Gastrocnemius medialis (tissue), 4 donors: Measurements from ENCODE around the gene THRA. TPM values are rescaled to one million over a fixed set of nuclear protein-coding genes. Genes with fewer than 3 reads are reported as not detected.

ENCODE experiments used
- ATAC-seq, 2 donors: fragments of 150-250 bp; one replicate each; pipeline ENCODE4 v1.9.1; 2016
- DNase-seq, 2 donors: peaks; one replicate each; pipeline ENCODE4 v3.0.0-alpha.2; 2019
- H3K27ac ChIP-seq, 4 donors: fragments of 200-600 bp; sonication (generic); 1 replicate in 1 of 4; 2 replicates in 3 of 4; pipeline ENCODE4 v1.5.1; 2016 to 2018; ENCODE audit warnings: mild to moderate bottlenecking in 2 of 4, moderate library complexity in 1 of 4
- H3K27me3 ChIP-seq, 3 donors: fragments of 200-600 bp; sonication (generic) in 2 of 3; 1 replicate in 1 of 3; 2 replicates in 2 of 3; pipeline versions ENCODE4 v1.5.1 to v1.6.0; 2016 to 2019; ENCODE audit warnings: mild to moderate bottlenecking in 1 of 3, moderate library complexity in 1 of 3
- H3K36me3 ChIP-seq, 2 donors: fragments of 200-600 bp; sonication (generic) in 1 of 2; one replicate each; pipeline ENCODE4 v1.5.1; 2017 to 2018
- H3K4me1 ChIP-seq, 2 donors: fragments of 200-600 bp; sonication (generic) in 1 of 2; one replicate each; pipeline ENCODE4 v1.5.1; 2016 to 2017; ENCODE audit warnings: mild to moderate bottlenecking in 2 of 2
- H3K4me3 ChIP-seq, 4 donors: fragments of 200-600 bp; sonication (generic) in 3 of 4; 1 replicate in 1 of 4; 2 replicates in 3 of 4; pipeline ENCODE4 v1.5.1; 2016 to 2019; ENCODE audit warnings: mild to moderate bottlenecking in 2 of 4
- H3K9me3 ChIP-seq, 3 donors: fragments of 200-600 bp; sonication (generic) in 2 of 3; 1 replicate in 1 of 3; 2 replicates in 2 of 3; pipeline ENCODE4 v1.5.1; 2016 to 2019
- POLR2A ChIP-seq, 2 donors: fragments of 450-650 bp; IDR thresholded peaks; one replicate each; pipeline ENCODE4 v1.6.1; 2017; ENCODE audit warnings: antibody characterized with exemption in 2 of 2, mild to moderate bottlenecking in 2 of 2, moderate library complexity in 2 of 2
- in situ Hi-C, 4 donors: fragments of 200-750 bp; cut with MboI; loops; one replicate each; pipeline versions ENCODE4 v1.15.0 to v1.8.0; 2017; ENCODE audit warnings: low sequenced_read_pairs in 4 of 4
- intact Hi-C: fragments of 100-400 bp; cut with DNase I; formaldehyde crosslinking; loops from one replicate; pipeline ENCODE4 v1.15.1; 2023; ENCODE audit warnings: low total_unique reads
- total RNA-seq, 4 donors: library from RNA; depleted of rRNA; stranded (reverse); fragments of >200 nt; gene quantifications; one replicate each; pipeline versions ENCODE4 v1.1.0 to v1.2.3, GENCODE V29; 2016
- TF ChIP-seq, protein P1 (sequence below), 5 experiments: fragments of 450-650 bp in 3 of 5; fragments of 200-600 bp in 2 of 5; sonication (generic) in 2 of 5; IDR thresholded peaks in 4 of 5; conservative IDR thresholded peaks in 1 of 5; 1 replicate in 4 of 5; 2 replicates in 1 of 5; pipeline ENCODE4 v1.5.1; 2016 to 2019; ENCODE audit warnings: antibody characterized with exemption in 5 of 5, mild to moderate bottlenecking in 3 of 5, moderate library complexity in 3 of 5

The THRA gene
- total RNA-seq, 4 donors from 2014 or later: 42.2 to 71.6 (median 48.2) TPM

DNA sequence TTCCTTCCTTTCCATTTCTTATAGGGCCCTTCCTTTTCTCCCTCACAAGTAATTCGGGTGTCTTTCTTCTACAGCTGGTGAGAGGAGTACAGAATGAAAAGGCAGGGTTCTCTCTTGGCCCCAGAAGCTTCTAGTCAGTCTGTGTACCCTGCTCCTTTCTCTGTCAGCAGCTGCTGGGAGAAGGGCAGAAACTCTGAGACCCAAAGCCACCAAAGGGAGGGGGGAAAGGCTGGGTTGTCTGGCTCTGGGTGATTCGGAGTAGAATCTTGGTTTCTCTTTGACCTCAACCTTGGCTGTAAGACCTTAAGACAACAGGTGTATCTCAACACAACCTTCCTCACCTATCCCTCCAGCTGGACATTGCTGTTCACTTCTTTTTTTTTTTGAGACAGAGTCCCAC is 40.9 kb downstream of the THRA start:
- Histone ChIP-seq H3K9me3 (no peaks in the 10 kb centered on the region), H3K36me3 (no peaks in the 10 kb centered on the region), H3K4me1 (peaks cover 76 to 78% of the 10 kb centered on the region in 2 donors), H3K4me3 (no peak overlapping the region), H3K27me3 (no peaks in the 10 kb centered on the region), H3K27ac (peak overlapping the region; percentile 93 to 100 (median 96))
- no peak for DNase-seq
- in situ Hi-C loops (no loop called here), intact Hi-C loops (no loop called here)
- no peak for ATAC-seq
- TF ChIP-seq, protein P1, sequence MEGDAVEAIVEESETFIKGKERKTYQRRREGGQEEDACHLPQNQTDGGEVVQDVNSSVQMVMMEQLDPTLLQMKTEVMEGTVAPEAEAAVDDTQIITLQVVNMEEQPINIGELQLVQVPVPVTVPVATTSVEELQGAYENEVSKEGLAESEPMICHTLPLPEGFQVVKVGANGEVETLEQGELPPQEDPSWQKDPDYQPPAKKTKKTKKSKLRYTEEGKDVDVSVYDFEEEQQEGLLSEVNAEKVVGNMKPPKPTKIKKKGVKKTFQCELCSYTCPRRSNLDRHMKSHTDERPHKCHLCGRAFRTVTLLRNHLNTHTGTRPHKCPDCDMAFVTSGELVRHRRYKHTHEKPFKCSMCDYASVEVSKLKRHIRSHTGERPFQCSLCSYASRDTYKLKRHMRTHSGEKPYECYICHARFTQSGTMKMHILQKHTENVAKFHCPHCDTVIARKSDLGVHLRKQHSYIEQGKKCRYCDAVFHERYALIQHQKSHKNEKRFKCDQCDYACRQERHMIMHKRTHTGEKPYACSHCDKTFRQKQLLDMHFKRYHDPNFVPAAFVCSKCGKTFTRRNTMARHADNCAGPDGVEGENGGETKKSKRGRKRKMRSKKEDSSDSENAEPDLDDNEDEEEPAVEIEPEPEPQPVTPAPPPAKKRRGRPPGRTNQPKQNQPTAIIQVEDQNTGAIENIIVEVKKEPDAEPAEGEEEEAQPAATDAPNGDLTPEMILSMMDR (IDR thresholded peaks at IDR 0.05 in 4 of 5, conservative IDR thresholded peaks at IDR 0.05 in 1 of 5): no peak
- TF ChIP-seq POLR2A (IDR thresholded peaks at IDR 0.05): no peak

DNA sequence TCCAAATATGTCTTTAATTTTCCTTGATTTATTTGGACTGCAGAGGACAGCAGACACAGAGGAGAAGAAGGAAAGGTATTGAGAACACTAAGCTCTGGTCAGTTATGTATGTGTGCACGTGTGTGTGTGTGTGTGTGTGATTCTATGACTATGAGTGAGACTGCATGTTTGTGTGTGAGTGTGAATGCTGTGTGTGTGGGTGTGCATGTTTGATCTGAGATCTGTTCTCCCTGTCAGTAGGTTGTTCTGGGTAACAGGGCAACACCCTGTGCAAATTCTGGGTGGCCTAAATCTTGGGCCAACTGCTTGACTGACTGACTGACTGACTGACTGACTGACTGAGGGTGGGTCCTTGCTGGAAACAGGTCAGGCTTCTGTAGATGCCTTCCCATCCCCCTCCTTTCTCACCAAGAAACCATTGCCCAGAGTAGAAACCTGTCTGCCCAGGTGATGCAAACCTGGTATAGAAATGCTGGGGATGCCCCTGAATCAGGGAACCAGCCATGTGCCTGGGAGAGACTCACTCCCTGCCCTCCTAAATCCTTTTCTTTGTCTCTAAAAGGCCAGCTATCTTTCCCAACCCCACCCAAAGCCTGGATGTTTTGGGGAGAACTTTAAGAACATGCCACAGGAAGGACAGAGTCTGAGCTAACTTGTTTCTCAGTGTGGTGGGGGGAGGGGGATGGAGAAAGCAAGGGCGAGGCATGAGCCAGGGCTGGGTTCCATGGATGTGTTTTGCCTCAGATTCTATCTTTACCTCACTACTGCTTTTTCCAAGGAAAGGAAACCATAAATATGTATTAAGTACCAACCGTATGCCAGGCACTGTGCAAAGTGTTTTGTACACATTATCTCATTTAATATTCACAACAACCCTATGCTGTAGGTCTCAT is 42.1 kb downstream of the THRA start:
- H3K36me3 ChIP-seq: no peaks in the 10 kb centered on the region
- no peak for TF ChIP-seq POLR2A (IDR thresholded peaks at IDR 0.05)
- TF ChIP-seq, protein P1 (IDR thresholded peaks at IDR 0.05 in 4 of 5, conservative IDR thresholded peaks at IDR 0.05 in 1 of 5): no peak
- DNase-seq (no peak), ATAC-seq (no peak)
- intact Hi-C loops (no loop called here), in situ Hi-C loops (loop anchor here in 2 of 4 donors (5.0 kb wide), 2 partner anchors 33 to 38 kb away; no protein-coding TSS in a partner anchor)
- no peaks in the 10 kb centered on the region for H3K27me3 ChIP-seq
- H3K4me3 ChIP-seq: no peak overlapping the region
- no peaks in the 10 kb centered on the region for H3K9me3 ChIP-seq
- peak overlapping the region; percentile 93 to 100 (median 96) for H3K27ac ChIP-seq
- H3K4me1 ChIP-seq: peaks cover 87 to 89% of the 10 kb centered on the region in 2 donors

DNA sequence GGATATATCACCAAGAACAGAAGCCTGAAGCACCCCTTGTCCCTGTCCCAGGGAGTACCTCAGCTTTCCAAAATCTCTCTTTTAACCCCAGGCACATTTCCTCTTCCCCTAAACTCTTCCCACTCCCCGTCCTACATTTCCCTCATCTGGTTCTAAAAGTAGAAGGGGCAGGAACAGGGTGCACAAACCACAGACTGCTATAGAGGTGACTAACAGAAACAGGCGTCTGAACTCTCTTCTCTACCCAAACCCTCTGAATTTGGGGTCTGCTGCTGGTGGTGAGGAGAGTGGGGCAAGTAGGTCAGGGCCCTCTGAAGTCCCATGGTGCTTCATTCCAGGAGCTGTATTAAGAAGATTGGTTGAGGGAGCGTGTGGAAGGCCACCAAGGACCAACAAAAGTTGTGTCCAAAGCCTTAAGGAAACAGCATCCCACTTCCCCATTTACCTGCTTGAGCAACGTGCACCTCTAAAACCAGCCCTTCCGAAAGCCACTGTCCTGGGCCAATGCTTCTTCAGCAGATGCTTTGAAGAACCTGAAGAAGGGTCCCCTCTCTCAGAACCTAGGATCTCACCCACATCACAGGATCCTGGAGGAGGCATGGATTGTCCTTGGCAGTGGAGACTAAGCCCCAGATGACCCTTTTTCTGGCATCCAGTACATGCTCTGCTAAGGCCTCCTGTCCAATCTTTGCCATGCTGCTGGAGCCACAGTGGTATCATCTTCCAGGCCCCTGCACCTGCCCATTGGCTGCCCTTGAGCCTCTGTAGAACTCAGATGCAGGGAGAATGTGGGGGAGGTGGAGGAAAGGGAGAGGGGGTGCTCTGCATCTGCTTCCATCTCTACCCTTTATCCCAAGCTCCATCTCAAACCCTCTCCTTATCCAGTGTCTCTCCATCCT is 43.3 kb downstream of the THRA start:
- Histone ChIP-seq H3K36me3 (no peaks in the 10 kb centered on the region), H3K4me3 (no peak overlapping the region), H3K9me3 (no peaks in the 10 kb centered on the region), H3K4me1 (peaks cover 98 to 99% of the 10 kb centered on the region in 2 donors), H3K27ac (peak overlapping the region; percentile 93 to 100 (median 96)), H3K27me3 (no peaks in the 10 kb centered on the region)
- intact Hi-C loops: no loop called here
- DNase-seq (peak; percentile 74 to 87), ATAC-seq (peak; percentile 37 to 47)
- in situ Hi-C loops: loop anchor here in 2 of 4 donors (5.0 kb wide), 2 partner anchors 34 to 39 kb away; no protein-coding TSS in a partner anchor
- TF ChIP-seq POLR2A (IDR thresholded peaks at IDR 0.05): peak; percentile 9 to 74
- TF ChIP-seq, protein P1 (IDR thresholded peaks at IDR 0.05 in 4 of 5, conservative IDR thresholded peaks at IDR 0.05 in 1 of 5): no peak

DNA sequence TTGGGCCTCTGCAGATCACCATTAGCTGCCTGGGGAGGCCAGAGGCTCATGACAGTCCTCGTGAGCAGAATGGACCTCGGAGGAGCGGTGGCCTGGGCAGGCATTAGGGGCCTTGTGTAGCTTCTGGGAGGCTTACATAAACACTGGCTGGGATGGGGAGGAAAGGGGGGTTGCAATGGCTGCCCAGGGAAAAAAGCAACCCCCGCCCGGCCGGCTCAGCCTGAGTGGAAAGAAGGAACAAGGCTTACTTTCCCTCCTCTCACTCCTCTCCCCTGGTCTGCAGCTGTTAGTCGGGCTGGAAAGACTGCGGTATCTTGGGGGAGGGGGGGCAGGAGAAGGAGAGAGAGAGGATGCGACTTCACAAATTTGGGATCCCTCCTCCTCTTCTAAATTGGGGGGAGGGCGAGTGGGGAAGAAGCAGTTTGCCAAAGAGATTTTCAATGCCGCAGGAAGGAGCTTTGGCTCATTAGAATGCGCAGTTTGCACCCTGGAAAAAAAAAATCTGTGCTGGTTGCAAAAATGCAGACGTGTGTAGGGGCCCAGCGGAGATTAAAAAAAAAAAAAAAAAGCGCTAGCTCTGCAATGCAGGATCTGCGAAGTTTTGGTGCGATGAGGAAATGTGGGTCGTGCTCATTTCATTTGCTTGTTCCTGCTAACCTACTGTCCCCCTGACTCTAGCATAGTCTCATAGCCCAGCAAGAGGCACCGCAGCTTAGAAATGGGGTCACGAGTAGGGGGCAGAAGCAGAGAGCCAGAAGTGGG is 44.2 kb downstream of the THRA start:
- DNase-seq (no peak), ATAC-seq (no peak)
- no peaks in the 10 kb centered on the region for H3K27me3 ChIP-seq
- intact Hi-C loops (no loop called here), in situ Hi-C loops (loop anchor here in 2 of 4 donors (5.0 kb wide), 2 partner anchors 35 to 40 kb away; no protein-coding TSS in a partner anchor)
- TF ChIP-seq, protein P1 (IDR thresholded peaks at IDR 0.05 in 4 of 5, conservative IDR thresholded peaks at IDR 0.05 in 1 of 5): no peak
- TF ChIP-seq POLR2A (IDR thresholded peaks at IDR 0.05): no peak
- peak overlapping the region in 2 of 4 donors; percentile 9 to 20 for H3K4me3 ChIP-seq
- no peaks in the 10 kb centered on the region for H3K36me3 ChIP-seq
- no peaks in the 10 kb centered on the region for H3K9me3 ChIP-seq
- H3K27ac ChIP-seq: peak overlapping the region; percentile 93 to 100 (median 96)
- H3K4me1 ChIP-seq: peaks cover 96 to 97% of the 10 kb centered on the region in 2 donors
